Caco-2 (cell line): ENCODE data around the gene LDLR. TPM values are rescaled to one million over a fixed set of nuclear protein-coding genes. Genes with fewer than 3 reads are reported as not detected.

Source experiments
- BruUV-seq: library from RNA; stranded (reverse); fragments of 400-500 nt; replicated peaks from 2 replicates; lab custom pipeline; 2021; lab: Mats Ljungman, UMichigan
- CTCF ChIA-PET: fragments of 300-600 bp; sonication (Branson Sonifier 250); formaldehyde crosslinking; loops from one replicate; lab custom pipeline; 2022; ENCODE audit warnings: antibody characterized with exemption; lab: Charles Lee
- POLR2A ChIA-PET: fragments of 300-600 bp; sonication (Branson Sonifier 250); formaldehyde crosslinking; loops from one replicate; lab custom pipeline; 2022; ENCODE audit warnings: antibody characterized with exemption; lab: Charles Lee
- DNase-seq, 2 experiments: peaks; one replicate each; pipeline versions ENCODE4 v3.0.0 to v3.0.0-alpha.2; 2020 to 2022
- H3K27me3 ChIP-seq: replicated peaks from 2 replicates; pipeline ENCODE4 v1.6.0; 2011; ENCODE audit warnings: low read length; ENCODE audit not compliant: control insufficient read depth, insufficient read depth
- H3K36me3 ChIP-seq: 2 replicates; pipeline ENCODE4 v1.5.1; 2011; ENCODE audit warnings: low read length; ENCODE audit not compliant: control insufficient read depth, insufficient read depth
- H3K4me1 ChIP-seq: fragments of 250-450 bp; sonication (Bioruptor Pico); 2 replicates; pipeline ENCODE4 v1.5.1; 2020; ENCODE audit warnings: mild to moderate bottlenecking
- H3K4me3 ChIP-seq: 2 replicates; pipeline ENCODE4 v1.5.1; 2011; ENCODE audit warnings: low read depth, mild to moderate bottlenecking, control low read depth, low read length
- H3K9me3 ChIP-seq: fragments of 250-450 bp; sonication (Bioruptor Pico); 2 replicates; pipeline ENCODE4 v1.5.1; 2020; ENCODE audit warnings: mild to moderate bottlenecking, moderate library complexity
- H3K27ac Mint-ChIP-seq: one replicate; pipeline ENCODE4 v1.8.0; 2022; ENCODE audit warnings: mixed read lengths; ENCODE audit not compliant: unreplicated experiment
- H3K27me3 Mint-ChIP-seq: one replicate; pipeline ENCODE4 v1.8.0; 2022; ENCODE audit warnings: mixed read lengths; ENCODE audit not compliant: insufficient read depth, unreplicated experiment
- H3K36me3 Mint-ChIP-seq: one replicate; pipeline ENCODE4 v1.8.0; 2022; ENCODE audit warnings: mild to moderate bottlenecking, mixed read lengths; ENCODE audit not compliant: insufficient read depth, unreplicated experiment
- H3K4me1 Mint-ChIP-seq: one replicate; pipeline ENCODE4 v1.8.0; 2022; ENCODE audit warnings: low read depth, mixed read lengths; ENCODE audit not compliant: unreplicated experiment
- H3K4me3 Mint-ChIP-seq: one replicate; pipeline ENCODE4 v1.8.0; 2022; ENCODE audit warnings: mild to moderate bottlenecking, moderate library complexity, mixed read lengths; ENCODE audit not compliant: unreplicated experiment
- H3K9me3 Mint-ChIP-seq: one replicate; pipeline ENCODE4 v1.8.0; 2022; ENCODE audit warnings: mixed read lengths; ENCODE audit not compliant: unreplicated experiment
- CTCF ChIP-seq, 2 experiments: fragments of 200-600 bp in 1 of 2; IDR thresholded peaks; 1 replicate in 1 of 2; 2 replicates in 1 of 2; pipeline versions ENCODE4 v1.5.1 to v1.8.0; 2011 to 2022; ENCODE audit warnings: antibody characterized with exemption in 1 of 2, control low read depth in 1 of 2, inconsistent platforms in 1 of 2, low read depth in 1 of 2, low read length in 1 of 2, mild to moderate bottlenecking in 1 of 2, moderate library complexity in 1 of 2; ENCODE audit not compliant: insufficient read depth in 1 of 2, severe bottlenecking in 1 of 2, unreplicated experiment in 1 of 2
- intact Hi-C: fragments of 100-400 bp; cut with micrococcal nuclease; formaldehyde crosslinking; loops from one replicate; pipeline ENCODE4 v1.10.0; 2022; ENCODE audit not compliant: unreplicated experiment
- total RNA-seq: library from RNA; stranded (reverse); gene quantifications from 2 replicates; pipeline ENCODE4 v1.2.3, GENCODE V29; 2022

The LDLR gene
- total RNA-seq, 1 experiment from 2014 or later = 68.9 TPM

- ChIA-PET POLR2A (no interaction called here), CTCF (no interaction called here)
- no peaks in the 10 kb centered on the region for H3K9me3 Mint-ChIP-seq
- H3K9me3 ChIP-seq = no peaks in the 10 kb centered on the region
- no peak overlapping the region for H3K4me3 ChIP-seq
- H3K27me3 ChIP-seq = no peaks in the 10 kb centered on the region
- intact Hi-C loops = no loop called here
- TF ChIP-seq CTCF (IDR thresholded peaks at IDR 0.05; ENCODE audit: insufficient read depth in 1 of 2, low read depth in 1 of 2, low read length in 1 of 2, severe bottlenecking in 1 of 2, unreplicated experiment in 1 of 2) = no peak
- no peaks in the 10 kb centered on the region for H3K4me1 Mint-ChIP-seq
- no peak overlapping the region for H3K27ac Mint-ChIP-seq
- H3K27me3 Mint-ChIP-seq = no peaks in the 10 kb centered on the region
- H3K36me3 ChIP-seq = no peaks in the 10 kb centered on the region
- no peak overlapping the region for H3K4me3 Mint-ChIP-seq
- H3K4me1 ChIP-seq = no peaks in the 10 kb centered on the region
- TSS peak; percentile 74 for BruUV-seq
- H3K36me3 Mint-ChIP-seq = no peaks in the 10 kb centered on the region
- no peak for DNase-seq
Observed at GRCh38 chr19:11164296-11164695, 75.0 kb downstream of the LDLR start.

GRCh38 chr19:11164879-11165406 is 75.7 kb downstream of the LDLR start:
- ChIA-PET CTCF (no interaction called here), POLR2A (no interaction called here)
- H3K27me3 Mint-ChIP-seq = no peaks in the 10 kb centered on the region
- no peaks in the 10 kb centered on the region for H3K36me3 ChIP-seq
- H3K9me3 Mint-ChIP-seq = no peaks in the 10 kb centered on the region
- H3K27ac Mint-ChIP-seq = no peak overlapping the region
- intact Hi-C loops = no loop called here
- no peak for TF ChIP-seq CTCF (IDR thresholded peaks at IDR 0.05; ENCODE audit: insufficient read depth in 1 of 2, low read depth in 1 of 2, low read length in 1 of 2, severe bottlenecking in 1 of 2, unreplicated experiment in 1 of 2)
- no peaks in the 10 kb centered on the region for H3K27me3 ChIP-seq
- no peaks in the 10 kb centered on the region for H3K4me1 Mint-ChIP-seq
- no peak overlapping the region for H3K4me3 Mint-ChIP-seq
- H3K36me3 Mint-ChIP-seq = no peaks in the 10 kb centered on the region
- no peak for DNase-seq
- H3K9me3 ChIP-seq = no peaks in the 10 kb centered on the region
- no peak overlapping the region for H3K4me3 ChIP-seq
- H3K4me1 ChIP-seq = no peaks in the 10 kb centered on the region
- BruUV-seq = no TSS peak

- Mint-ChIP-seq H3K4me1 (no peaks in the 10 kb centered on the region), H3K36me3 (no peaks in the 10 kb centered on the region), H3K27me3 (no peaks in the 10 kb centered on the region), H3K4me3 (no peak overlapping the region), H3K27ac (no peak overlapping the region), H3K9me3 (no peaks in the 10 kb centered on the region)
- intact Hi-C loops = no loop called here
- no peak for DNase-seq
- TF ChIP-seq CTCF (IDR thresholded peaks at IDR 0.05; ENCODE audit: insufficient read depth in 1 of 2, low read depth in 1 of 2, low read length in 1 of 2, severe bottlenecking in 1 of 2, unreplicated experiment in 1 of 2) = no peak
- CTCF ChIA-PET = no interaction called here
- no TSS peak for BruUV-seq
- Histone ChIP-seq H3K27me3 (no peaks in the 10 kb centered on the region), H3K4me1 (no peaks in the 10 kb centered on the region), H3K36me3 (no peaks in the 10 kb centered on the region; the same call in 1 of the 2 replicates), H3K4me3 (no peak overlapping the region), H3K9me3 (no peaks in the 10 kb centered on the region)
- POLR2A ChIA-PET = interaction anchor here (0.6 kb wide), 1 partner anchor 1725 kb away, joined by 10 read pairs; no protein-coding TSS in a partner anchor
Observed at GRCh38 chr19:11165486-11166030, 76.3 kb downstream of the LDLR start.
